ENCODE measurements around the gene NUTF2.

The NUTF2 gene

DNA sequence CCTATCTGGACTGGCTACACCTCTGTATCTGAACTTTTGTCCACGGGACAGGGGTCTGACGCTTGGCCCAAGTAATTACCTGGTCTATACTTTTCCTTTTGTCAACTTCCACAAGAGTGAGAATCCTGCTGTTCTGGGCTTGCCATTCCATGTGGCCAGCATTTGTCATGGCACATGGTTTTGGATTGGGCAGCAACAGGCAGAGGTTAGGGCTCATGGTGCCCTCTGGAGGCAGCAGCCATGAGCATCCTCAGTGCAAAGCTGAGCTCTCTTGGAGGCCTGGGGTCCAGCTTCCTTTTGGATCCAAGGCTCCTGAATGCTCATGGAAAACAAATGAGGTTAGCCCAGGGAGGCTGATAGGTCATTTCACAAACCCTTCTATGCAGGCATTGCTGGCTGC is 18.6 kb downstream of the NUTF2 start:
- DNase-seq: peak in 2 of 6 experiments; percentile 8 to 12

DNA sequence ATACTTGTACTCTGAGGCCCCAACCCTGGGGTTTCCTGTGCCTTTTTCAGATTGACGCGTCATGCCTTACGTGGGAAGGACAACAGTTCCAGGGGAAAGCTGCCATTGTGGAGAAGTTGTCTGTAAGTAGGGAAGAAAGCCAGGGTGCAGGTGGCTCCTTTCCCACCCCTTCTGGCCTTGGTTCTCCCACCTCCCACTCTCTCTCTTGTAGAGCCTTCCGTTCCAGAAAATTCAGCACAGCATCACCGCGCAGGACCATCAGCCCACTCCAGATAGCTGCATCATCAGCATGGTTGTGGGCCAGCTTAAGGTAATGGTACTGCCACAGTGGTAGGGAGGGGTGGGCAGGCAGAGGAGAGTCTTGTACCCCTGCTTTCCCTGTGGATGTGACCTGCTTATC is 21.6 kb downstream of the NUTF2 start:
- no peak for DNase-seq

DNA sequence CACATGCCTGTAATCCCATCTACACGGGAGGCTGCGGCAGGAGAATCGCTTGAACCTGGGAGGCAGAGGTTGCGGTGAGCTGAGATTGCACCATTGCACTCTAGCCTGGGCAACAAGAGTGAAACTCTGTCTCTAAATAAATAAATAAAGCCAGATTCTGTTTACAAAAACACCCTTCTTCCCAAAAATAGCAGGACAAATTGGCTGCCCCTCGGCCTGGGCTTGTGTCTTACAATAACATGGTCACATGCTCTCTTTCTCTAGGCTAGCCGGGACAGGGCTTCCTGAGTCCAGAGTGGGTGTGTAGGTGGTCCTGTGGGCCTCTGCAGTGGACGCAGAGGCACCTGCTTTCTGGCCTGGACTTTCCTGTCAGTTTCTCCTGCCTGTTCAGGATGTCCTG is 22.9 kb downstream of the NUTF2 start:
- DNase-seq: no peak

DNA sequence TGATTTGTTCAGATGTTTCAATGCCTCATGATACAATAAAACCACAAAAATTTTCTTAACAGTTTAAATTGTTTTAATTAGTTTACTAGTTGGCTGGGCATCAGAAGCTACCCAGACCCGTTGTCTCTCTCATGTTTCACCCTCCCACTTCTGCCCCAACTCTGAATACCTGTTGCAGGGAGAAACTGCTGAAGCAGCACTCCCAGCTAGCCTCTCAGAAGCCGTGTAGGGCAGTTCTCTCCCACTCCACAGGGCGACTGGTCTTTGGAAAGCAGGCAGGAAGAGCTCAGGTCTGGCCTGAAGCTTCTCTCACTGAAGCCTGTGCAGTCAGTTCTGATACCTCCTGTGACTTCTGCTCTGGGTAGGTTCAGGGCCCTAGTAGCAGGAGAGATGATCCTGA is 24.5 kb downstream of the NUTF2 start:
- no peak for DNase-seq

DNA sequence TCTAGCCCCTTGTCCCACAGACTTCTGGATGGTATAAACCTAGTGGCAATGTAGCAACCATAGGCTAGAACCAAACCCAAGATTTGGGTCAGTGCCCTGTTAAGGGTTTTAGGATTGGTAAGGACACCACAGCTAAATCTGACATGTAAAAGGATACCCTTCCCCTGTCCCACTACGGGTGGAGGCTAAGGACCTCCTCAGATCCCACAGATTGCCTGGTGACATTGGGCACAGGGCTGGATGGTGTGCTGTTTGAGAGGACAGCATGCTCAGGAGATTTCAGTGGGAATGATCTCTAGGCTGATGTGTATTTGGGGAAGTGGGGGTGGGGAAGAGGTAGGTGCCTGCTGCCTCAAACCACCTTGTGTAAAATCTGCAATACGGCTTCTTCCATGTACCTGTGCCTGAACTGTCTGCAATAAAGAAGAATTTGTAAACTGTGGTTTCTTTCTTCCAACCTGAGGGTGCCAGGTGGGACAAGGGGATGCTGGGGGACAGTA is 25.4 kb downstream of the NUTF2 start:
- DNase-seq: no peak

DNA sequence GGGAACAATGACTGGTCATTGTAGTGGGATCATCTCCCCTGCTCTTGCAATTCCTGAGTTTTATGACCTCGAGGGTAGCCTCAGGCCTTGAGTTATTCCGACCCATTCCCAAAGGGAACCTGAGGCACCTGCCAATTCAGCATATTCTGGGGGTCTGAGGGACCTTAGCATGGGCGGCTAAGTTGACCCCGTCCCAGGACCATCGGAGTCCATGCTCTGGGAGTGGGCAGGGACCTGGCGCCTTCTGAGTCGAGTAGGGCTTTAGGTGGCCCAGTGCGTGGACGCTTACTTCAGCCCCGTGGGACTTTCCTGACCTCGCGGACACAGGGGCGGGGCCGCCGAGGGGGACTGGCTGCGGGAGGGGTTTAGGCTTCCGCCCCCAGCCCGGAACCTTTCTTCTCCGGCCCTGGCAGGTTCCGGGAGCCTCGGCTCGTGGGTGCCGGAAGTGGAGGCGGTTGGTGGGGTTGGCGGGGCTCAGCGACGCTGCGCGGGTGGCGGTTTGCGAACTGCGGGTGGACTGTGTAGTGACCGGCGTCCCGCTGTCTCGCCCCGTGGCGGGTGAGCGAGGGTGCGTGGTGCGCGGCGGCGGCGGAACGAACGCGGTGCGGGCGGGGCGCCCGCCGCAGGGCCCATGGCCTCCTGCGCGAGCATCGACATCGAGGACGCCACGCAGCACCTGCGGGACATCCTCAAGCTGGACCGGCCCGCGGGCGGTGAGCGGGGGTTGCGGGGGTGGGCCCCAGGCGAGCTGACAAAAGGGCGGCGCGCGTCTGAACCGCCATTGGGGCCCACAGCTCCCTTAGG is 26.1 kb downstream of the NUTF2 start, which contains the start of gene EDC4:
TSS of gene EDC4 (plus strand) at position 422 of the 804 bp plus-strand sequence. CDS start at position 632, 210 bp downstream.
- DNase-seq: peak; percentile 67 to 87 (median 83)

DNA sequence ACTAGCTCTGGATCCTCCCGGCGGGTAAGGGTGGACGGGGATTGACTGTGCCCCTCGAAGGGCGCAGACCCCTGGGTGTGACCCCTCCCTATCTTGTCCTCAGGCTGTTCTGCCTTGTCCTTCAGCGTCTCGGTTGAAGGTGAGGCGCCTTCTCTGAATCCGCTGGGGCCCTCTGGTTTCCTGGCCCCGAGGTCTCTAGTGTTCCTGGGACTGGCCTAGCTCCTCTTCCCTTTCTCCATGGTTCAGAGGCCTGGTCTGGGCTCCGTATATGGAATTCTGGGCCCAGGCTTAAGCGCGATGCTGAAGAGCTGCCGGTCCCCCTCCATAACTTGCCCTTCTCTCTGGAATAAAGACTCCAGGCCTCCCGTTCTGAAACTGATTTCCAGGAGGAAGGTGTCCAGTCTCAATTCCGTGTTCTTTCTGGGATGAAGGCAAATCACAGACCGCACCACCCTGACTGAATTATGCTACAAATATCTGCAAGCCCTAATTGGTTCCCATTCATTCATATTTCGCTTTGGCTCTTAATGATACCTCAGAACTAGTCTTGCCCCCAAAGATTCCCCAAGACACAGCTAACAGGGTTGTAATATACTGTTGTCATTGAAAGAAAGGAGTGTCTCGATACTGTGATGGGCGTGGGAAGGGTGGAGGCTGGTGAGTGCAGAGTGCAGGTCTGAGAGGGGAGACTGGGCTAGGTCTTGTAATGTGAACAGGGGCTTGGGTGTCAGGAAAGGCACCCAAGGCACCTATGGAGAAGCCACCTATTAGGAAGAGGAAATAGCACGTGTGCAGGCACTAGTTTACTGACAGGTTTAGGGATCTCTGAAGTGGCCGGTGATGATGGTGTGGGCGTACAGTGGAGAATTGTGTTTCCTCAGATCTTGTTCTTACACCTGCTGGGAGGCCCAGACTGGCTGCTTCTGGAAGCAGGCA is 27.0 kb downstream of the NUTF2 start:
- no peak for DNase-seq

DNA sequence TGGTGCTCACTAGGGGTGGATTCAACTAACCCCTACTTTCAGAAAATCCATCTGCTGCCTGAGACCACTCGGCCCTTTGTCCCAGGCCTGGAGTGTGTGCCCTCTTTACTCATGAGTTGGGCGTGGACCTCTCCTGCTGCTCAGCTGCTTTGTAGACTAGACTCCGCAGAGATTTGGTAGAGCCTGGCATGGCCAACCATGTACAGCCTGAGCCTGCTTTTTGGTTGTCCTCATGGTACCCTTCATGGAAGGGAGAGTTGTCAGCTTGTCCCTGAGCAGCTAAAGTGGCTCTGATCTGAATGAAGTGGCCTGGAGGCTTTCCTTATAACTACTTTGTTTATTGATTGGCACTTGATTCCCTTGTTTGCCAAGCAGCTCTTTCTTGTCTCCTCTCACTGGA is 27.6 kb downstream of the NUTF2 start:
- DNase-seq: no peak

DNA sequence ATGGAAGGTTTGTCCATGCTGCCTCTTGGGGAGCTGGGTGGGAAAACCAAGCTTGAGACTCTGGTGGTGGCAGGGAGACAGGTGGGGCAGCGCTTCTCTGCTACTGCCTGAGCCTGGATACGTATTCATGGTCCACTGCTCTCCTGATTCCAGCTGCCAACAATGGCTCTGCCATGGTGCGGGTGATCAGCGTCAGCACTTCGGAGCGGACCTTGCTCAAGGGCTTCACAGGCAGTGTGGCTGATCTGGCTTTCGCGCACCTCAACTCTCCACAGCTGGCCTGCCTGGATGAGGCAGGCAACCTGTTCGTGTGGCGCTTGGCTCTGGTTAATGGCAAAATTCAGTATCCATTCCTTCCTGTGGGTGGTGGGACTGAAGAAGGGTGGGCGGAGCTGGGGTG is 30.3 kb downstream of the NUTF2 start:
- DNase-seq: no peak

DNA sequence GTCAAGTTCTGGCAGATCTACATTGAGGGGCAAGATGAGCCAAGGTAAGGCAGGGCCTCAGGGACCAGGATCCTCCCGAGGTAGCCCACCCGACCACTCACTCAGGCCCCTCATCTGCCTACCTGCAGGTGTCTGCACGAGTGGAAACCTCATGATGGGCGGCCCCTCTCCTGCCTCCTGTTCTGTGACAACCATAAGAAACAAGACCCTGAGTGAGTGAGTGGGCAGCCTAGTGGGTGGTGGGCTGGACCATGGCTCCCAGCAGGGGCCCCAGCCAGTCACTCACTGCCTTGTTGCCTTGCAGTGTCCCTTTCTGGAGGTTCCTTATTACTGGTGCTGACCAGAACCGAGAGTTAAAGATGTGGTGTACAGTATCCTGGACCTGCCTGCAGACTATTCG is 31.5 kb downstream of the NUTF2 start:
- no peak for DNase-seq

DNA sequence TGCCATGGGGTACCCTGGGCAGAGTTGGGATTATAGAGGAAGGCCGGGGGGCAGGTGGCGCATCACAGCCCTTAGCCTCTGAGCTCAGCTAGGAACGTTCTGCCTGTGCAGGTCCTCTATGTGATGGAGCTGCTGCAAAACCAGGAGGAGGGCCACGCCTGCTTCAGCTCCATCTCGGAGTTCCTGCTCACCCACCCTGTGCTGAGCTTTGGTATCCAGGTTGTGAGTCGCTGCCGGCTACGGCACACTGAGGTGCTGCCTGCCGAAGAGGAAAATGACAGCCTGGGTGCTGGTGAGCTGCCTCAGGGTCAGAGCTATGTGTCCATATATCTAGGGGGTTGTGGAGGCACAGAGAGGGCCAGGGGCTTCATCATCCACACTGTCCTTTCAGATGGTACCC is 32.1 kb downstream of the NUTF2 start:
- no peak for DNase-seq

DNA sequence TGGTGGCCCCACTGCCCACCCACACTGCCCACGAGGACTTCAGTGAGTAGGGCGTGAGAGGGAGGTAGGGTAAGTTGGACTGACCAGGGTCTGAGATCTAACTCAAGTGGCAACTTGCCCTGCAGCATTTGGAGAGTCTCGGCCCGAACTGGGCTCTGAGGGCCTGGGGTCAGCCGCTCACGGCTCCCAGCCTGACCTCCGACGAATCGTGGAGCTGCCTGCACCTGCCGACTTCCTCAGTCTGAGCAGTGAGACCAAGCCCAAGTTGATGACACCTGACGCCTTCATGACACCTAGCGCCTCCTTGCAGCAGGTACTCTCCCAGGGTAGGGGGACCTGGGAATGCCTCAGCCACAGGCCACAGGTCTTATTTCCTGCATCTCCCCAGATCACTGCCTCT is 32.7 kb downstream of the NUTF2 start:
- DNase-seq: no peak

DNA sequence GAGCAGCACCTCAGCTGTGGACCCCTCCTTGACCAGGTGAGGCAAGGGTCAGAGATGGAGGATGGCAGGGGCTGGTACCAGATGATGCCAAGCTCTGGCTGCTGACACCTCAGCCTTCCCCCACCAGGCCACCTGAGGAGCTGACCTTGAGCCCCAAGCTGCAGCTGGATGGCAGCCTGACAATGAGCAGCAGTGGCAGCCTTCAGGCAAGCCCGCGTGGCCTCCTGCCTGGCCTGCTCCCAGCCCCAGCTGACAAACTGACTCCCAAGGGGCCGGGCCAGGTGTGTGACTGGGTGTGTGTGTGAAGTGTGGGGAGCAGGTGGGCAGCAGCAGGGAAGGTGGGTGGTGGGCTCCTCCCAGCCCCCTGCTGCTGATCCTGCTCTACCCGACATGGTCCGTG is 33.2 kb downstream of the NUTF2 start:
- no peak for DNase-seq

DNA sequence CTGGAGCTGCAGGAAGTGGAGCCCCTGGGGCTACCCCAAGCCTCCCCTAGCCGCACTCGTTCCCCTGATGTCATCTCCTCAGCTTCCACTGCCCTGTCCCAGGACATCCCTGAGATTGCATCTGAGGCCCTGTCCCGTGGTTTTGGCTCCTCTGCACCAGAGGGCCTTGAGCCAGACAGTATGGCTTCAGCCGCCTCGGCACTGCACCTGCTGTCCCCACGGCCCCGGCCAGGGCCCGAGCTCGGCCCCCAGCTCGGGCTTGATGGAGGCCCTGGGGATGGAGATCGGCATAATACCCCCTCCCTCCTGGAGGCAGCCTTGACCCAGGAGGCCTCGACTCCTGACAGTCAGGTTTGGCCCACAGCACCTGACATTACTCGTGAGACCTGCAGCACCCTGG is 33.9 kb downstream of the NUTF2 start:
- DNase-seq: no peak

DNA sequence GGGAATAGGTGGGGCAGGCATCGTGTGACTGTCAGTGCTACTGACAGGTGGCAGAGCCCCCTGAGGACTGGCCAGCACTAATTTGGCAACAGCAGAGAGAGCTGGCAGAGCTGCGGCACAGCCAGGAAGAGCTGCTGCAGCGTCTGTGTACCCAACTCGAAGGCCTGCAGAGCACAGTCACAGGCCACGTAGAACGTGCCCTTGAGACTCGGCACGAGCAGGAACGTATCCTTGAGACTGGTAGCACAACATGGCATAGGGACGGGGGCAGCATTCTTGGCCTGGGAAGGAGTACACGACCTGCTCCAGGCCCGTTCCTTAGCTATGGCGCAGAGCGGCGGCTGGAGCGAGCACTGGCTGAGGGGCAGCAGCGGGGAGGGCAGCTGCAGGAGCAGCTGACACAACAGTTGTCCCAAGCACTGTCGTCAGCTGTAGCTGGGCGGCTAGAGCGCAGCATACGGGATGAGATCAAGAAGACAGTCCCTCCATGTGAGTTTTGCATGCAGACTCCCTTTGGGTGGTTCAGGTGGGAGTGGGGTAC is 35.0 kb downstream of the NUTF2 start:
- no peak for DNase-seq

DNA sequence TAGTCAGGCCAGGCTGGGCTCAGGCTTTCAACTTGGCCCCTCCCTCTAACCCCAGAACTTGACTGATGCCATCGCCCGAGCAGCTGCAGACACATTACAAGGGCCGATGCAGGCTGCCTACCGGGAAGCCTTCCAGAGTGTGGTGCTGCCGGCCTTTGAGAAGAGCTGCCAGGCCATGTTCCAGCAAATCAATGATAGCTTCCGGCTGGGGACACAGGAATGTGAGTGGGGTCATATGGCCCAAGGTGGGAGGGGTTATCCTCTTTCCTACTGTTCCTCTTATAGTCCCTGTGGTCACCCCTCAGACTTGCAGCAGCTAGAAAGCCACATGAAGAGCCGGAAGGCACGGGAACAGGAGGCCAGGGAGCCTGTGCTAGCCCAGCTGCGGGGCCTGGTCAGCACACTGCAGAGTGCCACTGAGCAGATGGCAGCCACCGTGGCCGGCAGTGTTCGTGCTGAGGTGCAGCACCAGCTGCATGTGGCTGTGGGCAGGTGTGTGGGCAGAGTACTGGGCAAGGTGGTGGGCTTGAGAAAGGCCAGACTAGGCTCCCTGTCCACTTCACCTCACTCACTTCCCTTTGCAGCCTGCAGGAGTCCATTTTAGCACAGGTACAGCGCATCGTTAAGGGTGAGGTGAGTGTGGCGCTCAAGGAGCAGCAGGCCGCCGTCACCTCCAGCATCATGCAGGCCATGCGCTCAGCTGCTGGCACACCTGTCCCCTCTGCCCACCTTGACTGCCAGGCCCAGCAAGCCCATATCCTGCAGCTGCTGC is 35.8 kb downstream of the NUTF2 start:
- DNase-seq: no peak

DNA sequence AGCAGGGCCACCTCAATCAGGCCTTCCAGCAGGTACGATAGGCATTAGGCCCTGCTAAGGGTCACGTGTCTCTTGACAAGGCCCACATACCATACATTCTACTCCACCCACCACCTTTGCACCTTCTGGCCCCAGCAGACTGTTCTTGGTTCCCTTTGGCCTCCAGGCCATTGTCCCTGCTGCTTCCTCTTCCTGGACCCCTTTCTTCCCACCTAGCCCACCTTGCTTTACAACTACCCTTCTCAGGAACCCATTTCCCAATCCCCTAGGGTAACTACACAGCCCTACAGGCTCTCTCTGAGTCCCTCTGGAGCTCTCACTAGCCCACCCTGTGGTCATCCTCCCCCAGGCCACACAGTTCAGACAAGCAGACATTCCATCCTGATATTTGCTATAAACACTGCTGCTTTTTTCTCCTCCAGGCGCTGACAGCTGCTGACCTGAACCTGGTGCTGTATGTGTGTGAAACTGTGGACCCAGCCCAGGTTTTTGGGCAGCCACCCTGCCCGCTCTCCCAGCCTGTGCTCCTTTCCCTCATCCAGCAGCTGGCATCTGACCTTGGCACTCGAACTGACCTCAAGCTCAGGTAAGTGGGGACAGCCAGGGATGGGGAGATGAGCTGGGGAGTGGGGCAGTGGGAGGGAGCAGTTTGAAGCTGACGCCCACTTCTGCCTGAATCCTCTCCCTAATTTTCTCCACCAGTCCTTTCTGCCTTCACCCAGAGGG is 36.6 kb downstream of the NUTF2 start:
- DNase-seq: no peak

DNA sequence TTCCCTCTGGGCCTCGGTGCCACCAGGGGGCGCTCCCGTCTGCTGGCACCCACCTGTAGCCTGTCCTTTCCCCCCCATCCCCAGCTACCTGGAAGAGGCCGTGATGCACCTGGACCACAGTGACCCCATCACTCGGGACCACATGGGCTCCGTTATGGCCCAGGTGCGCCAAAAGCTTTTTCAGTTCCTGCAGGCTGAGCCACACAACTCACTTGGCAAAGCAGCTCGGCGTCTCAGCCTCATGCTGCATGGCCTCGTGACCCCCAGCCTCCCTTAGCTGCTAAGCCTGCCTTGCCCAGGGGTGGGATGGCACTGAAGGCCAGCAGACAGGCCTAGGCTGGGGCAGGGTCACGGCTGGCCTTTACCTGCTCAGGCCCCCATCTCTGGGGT is 37.1 kb downstream of the NUTF2 start:
- peak; percentile 56 to 83 (median 69) for DNase-seq

DNA sequence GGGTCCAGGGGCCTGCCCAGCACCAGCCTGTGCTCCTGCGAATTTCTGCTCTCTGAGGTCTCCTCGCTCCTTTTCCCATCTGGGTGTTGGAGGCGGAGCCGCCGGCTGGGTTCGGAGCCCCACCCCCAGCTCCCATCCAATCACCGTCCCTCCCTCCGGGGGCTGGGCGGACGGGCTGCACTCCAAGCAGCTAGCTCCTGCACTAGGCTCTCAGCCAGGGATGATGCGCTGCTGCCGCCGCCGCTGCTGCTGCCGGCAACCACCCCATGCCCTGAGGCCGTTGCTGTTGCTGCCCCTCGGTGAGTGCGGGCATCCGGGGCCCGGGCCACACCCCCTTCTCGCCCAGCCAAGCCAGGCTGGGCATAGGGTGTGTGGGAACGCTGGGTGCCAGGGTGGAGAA is 38.0 kb downstream of the NUTF2 start, which contains the start of gene NRN1L:
TSS of gene NRN1L (plus strand) at position 202 of the 400 bp plus-strand sequence. CDS start at position 221, 19 bp downstream.
- no peak for DNase-seq

DNA sequence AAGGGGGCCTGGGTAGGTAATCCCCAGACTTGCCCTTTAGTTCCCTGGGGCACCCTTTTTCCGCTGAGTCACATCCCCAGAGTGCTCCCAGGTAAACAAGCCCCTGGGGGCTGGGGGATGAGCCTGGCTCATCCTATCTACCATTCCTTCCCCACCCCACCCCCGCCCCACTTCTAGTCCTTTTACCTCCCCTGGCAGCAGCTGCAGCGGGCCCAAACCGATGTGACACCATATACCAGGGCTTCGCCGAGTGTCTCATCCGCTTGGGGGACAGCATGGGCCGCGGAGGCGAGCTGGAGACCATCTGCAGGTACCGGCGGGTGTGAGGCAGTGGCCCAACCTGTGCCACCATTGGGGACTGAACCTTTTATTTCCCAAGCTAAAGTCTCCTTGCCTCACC is 38.8 kb downstream of the NUTF2 start:
- no peak for DNase-seq

DNA sequence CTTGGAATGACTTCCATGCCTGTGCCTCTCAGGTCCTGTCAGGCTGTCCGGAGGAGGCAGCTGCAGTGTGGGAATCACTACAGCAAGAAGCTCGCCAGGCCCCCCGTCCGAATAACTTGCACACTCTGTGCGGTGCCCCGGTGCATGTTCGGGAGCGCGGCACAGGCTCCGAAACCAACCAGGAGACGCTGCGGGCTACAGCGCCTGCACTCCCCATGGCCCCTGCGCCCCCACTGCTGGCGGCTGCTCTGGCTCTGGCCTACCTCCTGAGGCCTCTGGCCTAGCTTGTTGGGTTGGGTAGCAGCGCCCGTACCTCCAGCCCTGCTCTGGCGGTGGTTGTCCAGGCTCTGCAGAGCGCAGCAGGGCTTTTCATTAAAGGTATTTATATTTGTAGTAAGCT is 39.2 kb downstream of the NUTF2 start:
- no peak for DNase-seq

DNA sequence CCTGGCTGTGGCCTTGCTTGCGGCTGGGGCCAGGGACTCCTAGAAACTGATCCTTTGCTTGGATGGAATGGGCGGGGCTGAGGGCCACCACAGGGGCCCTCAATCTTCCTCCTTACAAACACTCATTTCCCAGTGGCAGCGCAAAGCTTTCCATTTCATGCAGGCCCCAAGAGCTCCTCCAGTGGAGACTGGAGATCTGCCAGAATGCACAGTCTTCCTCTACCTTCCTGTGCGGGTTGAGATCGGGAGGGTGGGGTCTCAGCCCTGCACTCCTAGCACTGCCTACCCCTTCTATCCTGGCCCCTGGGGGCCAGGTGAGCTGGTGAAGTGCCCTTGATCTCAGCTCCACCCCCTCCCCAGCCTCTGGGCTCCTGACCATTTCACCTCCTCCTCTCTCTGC is 39.7 kb downstream of the NUTF2 start:
- DNase-seq: no peak

All from stimulated activated naive CD4-positive, alpha-beta T cell (primary cell).